GM19463 (cell line): ENCODE measurements around the gene PNO1.
A peak's percentile ranks its signal among the peaks of the same experiment; 100 is the strongest.

ENCODE experiments used
- ATAC-seq: cut with Tn5 transposase; IDR thresholded peaks from one replicate; pipeline ENCODE4 v1.9.1; 2021; ENCODE audit warnings: mild to moderate bottlenecking, moderate library complexity; ENCODE audit not compliant: unreplicated experiment

Gene PNO1

DNA sequence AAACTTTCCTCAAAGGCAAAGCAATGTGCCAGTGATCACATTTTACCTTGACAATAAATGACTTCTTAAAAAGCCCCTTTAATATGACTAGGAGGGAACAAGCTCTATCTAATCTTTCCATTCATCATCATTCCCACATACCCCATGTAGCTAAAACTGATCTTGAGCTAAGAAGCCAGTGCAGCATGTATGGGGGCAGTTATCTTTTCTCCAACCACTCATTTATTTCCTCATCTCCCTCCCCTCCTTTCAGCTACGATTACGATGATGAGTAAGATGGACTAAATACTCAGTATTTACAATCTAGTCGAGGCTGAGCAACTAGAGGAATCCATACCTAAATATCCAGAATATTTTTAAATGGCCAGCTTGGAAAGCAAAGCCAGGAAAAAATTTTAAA is 35.5 kb downstream of the PNO1 start:
- ATAC-seq, result no peak

DNA sequence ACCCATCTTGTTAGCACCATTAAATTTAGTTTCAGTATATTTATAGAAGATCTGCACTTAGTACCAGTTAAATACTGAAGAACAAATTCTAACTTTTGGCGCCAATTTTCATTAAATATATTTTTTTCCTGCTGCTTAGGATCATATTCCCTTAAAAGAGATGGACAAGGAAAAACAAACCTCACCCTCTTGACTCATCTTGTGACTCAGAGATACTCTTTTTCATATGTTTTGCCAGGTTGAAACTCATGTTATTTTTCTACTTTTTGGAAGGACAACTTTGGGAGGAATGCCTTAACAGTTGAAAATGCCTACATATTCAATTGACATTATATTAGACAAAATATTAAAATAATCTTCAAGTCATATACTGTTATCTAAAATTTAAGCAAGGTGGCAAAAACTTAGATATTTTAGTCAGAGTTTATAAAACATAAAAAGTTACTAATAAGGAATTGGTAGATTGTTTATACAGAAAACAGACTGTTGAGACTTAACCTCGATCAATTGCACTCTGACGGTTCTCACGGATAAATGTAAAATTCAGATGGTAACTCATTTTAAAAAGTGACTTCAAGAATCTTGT is 36.2 kb downstream of the PNO1 start:
- ATAC-seq, result no peak

DNA sequence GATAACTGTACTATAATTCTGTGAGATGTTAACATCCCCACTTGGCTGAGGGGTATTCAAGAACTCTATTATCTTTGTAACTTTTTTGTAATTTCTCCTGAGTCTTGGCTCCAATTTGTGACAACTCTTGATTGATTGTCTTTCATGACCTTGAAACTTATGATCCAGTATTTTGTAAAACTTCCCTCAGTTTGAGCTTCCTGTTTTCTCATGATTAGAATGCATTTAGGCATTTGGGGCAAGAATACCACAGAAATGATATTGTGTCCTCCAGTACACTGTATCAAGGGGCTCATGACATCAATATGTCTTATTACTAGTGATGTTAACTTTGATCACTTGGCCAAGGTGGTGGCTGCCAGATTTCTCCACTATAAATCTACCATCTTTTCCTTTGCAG is 37.4 kb downstream of the PNO1 start:
- no peak for ATAC-seq

DNA sequence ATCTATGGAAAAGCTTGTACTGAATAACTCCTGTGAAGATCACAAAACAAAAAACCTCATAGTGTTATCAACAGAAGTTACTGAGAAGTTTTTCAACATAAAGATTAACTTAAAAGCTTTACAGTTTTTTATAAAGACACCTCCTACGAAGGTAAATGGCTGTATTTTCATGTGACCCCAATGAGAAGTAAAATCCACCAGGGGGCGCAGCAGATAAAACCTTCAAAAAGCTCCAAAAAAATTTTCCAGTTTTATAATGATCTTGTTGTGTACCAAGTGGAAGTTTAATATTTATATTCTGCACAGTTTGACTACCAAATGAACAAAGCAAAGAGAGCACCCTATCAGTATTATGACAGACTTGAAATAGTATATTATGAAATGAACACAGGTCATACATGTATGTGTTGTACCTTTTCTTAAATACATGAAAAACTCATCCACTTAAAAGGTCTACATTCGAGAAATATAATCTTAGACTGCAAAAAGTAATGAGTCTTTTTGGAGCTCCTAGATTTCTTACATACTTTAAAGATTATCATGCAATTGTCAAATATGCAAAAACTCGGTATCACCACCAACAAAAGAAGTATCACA is 38.5 kb downstream of the PNO1 start:
- ATAC-seq, result no peak

DNA sequence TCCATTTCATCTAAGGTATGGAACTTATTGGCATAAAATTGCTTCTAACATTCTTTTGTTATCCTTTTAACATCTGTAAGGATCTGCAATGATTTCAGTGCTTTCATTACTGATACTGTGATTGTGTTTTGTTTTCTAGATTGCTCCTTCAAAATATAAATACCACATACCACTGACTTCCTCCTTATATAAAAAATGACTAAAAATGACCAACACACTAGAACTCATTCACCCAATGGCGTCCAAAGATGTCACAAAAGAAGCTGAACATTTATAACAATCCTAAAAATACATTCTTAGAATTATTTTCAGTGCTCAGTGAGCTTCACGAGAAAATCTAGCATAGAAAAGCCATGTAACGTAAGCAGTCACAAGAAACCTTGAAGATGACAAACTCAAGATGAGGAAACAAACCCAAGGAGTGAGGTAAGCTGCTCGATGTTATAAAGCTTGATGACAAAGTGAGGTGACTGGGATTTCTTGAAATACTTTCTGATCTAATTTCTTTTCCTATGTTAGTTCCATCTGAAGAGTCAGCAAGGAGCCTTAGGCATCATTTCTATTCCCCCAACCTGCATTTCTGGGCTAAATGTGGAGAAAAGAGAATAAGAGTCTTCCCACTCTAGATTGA is 42.6 kb downstream of the PNO1 start:
- ATAC-seq, result no peak

DNA sequence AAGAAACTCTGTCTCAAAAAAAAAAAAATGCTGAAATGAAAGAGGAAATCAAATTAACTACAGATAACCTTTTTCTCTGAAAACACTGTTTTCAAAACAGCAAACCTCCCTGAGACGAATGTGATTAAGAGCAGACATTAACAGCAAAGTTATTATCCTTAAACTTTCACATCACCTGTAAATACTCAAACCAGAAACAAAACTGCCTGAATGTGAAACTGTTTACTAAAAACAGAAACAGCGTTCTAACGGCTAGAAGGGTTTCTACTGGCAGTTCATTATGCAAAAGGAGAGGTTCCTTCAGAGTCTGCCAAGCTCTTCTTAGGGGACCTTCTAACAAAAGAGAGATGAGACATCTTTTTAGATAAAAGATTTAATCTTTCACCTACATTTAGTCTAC is 45.9 kb downstream of the PNO1 start:
- peak; percentile 96 for ATAC-seq

DNA sequence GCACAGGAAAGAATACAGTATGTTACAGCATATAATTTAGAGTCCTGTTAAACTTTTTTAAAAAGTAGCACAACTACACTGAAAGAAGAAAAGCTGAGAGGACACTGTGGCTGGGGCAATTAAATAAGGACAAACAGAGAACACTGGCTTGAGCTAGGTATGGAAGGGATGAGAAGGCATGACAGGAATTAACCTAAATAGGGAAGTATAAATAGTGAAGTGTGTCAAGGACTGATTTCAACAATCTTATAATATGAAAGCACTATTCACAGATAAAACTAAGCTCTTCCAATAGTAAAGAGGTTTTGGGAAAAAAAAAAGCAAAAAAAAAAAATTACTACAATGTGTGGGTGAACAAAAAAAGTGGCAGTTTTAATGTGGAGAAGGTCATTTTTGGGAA is 49.1 kb downstream of the PNO1 start:
- ATAC-seq, result no peak

DNA sequence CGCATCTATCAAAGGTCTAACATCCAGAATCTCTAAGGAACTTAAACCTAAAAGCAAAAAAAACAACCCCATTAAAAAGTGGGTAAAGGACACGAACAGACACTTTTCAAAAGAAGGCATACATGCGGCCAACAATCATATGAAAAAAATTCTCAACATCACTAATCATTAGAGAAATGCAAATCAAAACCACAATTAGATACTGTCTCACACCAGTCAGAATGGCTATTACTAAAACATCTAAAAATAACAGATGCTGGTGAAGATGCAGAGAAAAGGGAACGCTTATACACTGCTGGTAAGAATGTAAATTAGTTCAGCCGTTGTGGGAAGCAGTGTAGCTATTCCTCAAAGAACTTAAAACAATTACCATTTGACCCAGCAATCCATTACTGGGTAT is 56.7 kb downstream of the PNO1 start:
- ATAC-seq, result peak; percentile 89

DNA sequence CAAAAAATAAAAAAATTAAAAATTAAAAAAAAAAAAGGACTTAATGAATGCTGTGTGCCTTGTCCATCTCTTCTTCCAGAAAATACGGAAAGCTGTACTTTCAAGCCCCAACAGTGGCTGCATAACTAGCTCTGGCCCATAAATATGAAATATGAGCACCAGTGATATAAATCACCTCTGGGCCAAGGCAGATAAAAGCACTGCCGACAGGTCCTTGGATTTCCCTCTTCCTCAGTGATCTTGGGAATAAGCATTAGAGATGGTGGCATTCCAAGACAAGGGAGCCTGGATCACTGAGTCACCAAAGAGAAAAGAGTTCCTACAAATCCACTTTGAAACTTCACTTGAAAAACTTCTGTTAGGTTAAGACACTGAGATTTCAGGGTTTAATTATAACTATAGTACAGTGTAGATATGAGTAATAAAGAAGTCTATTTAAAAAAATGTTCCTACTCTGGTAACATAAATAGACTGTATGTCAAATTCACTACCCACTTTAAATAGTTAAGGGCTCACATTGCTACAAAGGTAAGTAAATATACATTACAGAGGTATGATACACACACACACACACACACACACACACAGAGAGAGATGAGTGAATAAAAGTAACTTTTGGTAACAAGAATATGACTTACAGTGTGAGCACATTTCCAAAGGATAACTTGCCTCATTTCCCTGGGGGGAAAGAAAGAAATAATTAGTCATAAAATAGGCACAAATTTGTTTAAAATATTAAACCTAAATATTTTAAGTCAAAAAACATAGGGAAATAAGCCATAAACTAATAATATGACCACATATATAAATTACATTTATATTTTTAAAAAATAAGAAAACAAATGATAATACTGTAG is 59.0 kb downstream of the PNO1 start:
- ATAC-seq, result no peak

DNA sequence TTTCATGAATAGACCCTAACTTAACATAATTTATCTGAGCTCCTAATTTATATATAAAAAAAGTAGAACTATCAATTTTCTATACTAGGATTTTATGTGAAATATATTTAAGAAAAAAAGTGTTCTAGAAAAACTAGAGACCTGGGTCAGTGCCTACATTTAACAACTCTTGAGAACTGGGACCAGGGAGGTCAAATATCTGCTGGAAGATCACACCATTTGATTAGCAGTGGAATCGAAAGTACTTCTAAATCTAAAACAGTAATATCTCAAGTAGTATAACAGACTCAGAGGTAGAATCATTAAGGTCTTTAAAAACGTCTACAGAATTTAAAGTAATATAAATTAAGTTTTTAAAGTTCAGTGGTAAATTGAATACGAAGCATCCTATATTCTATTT is 60.0 kb downstream of the PNO1 start:
- no peak for ATAC-seq

DNA sequence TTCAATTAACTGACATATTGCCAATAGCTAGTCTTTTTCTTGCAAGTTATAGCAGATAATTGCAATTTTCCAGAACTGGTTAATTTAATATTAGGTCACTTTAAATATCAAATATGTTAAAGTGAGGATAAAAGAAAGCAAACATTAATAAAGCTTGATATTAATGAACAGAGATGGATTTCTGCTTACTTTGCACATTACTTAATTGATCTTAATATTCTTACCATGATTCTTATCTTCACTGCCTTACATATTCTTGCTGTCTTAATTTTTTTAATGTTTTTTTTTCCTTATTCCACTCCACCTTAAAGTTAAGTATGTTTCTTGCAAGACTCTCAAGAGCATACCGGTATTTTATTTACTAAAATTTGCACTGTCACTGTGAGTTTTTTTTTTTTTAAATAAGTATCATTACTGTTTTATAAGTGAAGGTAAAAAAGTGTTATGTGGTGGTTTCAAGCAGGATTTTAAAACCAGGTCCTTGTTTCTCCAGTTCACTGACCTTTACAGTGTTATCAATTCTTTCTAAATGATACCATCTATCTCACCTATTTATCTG is 60.7 kb downstream of the PNO1 start:
- ATAC-seq, result no peak

DNA sequence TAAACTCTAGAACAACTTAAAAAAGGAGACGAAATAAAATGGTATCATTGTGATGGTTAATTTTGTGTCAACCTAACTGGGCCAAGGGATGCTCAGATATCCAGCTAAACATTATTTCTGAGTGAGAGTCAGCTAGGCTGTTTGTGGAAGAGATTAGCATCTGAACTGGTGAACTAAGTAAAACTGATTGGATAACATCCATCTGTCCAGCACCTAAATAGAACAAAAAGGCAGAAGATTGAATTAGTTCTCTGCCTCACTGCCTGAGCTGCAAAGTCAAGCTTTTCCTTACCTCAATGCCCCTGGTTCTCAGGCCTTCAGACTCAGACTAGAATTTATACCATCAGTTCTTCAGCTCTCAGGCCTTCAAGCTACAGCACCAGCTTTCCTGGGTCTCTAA is 64.6 kb downstream of the PNO1 start:
- no peak for ATAC-seq

DNA sequence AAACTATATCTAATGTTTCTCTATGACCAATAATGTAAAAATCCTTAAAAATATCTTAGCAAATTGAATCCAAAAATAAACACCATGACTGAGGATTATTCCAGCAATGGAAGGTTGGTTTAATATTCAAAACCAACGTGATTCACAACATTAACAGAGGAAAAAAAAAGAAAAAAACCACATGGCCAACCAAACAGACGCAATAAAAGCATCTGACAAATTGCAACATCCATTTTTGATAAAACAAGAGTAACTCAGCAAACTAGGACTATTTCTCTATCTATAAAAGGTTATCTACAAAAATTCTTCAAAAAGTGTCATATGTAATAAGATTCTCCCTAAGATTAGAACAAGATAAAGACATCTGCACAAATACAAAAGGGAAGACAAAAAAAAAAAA is 65.7 kb downstream of the PNO1 start:
- ATAC-seq, result no peak

DNA sequence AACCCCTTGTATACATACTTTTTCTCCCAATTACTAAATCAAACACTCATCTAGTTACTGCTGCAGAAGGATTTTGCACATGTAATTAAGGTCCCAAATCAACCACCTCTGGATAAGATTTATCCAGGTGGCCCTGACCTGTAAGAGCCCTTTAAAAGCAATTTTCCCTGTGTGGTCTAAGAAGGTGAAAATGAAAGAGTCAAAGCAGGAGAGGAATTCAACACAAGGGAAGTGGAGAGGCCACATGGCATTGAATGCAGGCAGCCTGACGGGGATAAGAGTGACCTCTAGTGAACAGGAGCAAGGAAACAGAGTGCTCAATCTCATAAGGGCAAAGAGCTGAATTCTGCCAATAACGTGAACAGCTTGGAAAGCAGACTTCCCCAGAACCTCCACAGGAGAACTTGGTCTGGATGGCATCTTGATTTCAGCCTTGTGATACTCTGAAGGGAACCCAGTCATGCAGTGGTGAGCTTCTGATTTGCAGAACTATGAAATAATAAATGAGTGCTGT is 67.5 kb downstream of the PNO1 start:
- ATAC-seq, result peak; percentile 92
